Stimulated activated CD8-positive, alpha-beta memory T cell treated with anti-CD3 and anti-CD28 coated beads, Interleukin-4, amount 100 ng/mL, for 48 hours (primary cell): Measurements from ENCODE around the gene RAET1G.
A peak's percentile ranks its signal among the peaks of the same experiment; 100 is the strongest.
"Not testable (repeated sequence)": the region's sequence is repeated elsewhere in the genome, so short reads cannot be mapped to it uniquely, and the experiment has no call there.

Source experiments
- DNase-seq: peaks from one replicate; pipeline ENCODE4 v3.0.0-alpha.2; 2020

RAET1G gene

GRCh38 chr6:149933036-149933435 is 10.1 kb upstream of the RAET1G start:
- DNase-seq: no peak

DNA sequence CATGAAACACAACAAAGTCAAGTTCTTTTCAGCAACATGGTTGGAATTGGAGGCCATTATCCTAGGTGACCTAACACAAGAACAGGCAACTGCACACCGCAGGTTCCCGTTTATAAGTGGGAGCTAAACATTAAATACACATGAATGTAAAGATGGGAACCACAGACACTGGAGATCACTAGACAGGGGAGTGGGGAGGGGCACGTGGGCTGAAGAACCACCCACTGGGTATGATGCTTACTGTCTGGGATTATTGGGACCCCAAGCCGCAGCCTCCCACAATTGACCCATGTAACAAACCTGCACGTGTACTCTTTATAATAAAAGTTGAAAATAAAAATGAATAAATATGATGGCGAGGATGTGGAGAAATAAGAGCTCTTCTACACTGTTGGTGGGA is 8.6 kb upstream of the RAET1G start:
- no peak for DNase-seq

- no peak for DNase-seq
These were observed 6.5 kb upstream of the RAET1G start for GRCh38 chr6:149929422-149929821.

GRCh38 chr6:149927025-149927424 is 4.1 kb upstream of the RAET1G start:
- not testable (repeated sequence) for DNase-seq

GRCh38 chr6:149925974-149926777 is 3.3 kb upstream of the RAET1G start:
- DNase-seq: peak; percentile 91

GRCh38 chr6:149925253-149925973 is 2.5 kb upstream of the RAET1G start:
- no peak for DNase-seq

DNA sequence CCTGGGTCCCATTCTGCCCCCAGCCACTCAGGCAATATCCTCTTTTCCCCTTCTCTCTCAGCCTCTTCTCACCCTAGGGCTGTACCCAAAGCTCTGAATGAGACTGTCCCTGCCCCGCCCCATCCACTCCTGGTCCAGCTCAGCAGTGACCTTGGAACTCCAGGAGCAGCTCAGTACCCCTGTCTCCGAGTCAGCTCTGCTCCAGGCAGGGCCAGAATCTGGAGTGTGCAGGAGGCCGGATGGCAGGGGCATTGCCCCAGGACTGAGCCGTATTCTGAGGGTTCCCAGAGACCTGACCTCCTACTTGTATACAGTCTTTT is 2.0 kb upstream of the RAET1G start:
- no peak for DNase-seq

GRCh38 chr6:149924206-149924932 is 1.4 kb upstream of the RAET1G start:
- peak; percentile 22 for DNase-seq

DNA sequence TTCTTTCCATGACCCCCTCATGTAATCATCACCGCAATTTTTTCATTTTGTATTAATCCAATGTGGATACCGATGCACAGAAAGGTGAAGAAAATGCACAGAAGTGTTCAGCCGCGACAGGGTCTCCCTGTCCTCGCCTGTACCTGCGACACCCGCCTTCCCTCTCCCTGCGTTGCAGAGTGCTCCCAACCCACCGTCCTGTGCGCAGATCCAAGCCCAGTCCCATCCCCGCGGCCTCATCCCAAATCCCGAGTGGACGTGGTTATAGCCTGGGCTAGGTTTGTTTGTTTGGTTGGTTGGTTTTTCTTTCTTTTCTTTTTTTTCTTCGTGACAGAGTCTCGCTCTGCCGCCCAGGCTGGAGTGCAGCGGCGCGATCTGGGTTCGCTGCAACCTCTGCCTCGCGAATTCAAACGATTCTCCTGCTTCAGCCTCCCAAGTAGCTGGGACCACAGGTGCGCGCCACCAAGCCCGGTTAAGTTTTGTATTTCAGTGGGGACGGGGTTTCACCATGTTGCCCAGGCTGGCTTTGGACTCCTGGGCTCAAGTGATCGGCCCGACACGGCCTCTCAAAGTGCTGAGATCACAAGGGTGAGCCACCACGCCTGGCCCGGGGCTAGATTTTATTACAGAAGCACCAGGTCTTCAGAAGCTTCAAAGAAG is 536 bp upstream of the RAET1G start:
- peak; percentile 22 for DNase-seq

GRCh38 chr6:149922091-149922490 is 830 bp downstream of the RAET1G start:
- DNase-seq: not testable (repeated sequence)

DNA sequence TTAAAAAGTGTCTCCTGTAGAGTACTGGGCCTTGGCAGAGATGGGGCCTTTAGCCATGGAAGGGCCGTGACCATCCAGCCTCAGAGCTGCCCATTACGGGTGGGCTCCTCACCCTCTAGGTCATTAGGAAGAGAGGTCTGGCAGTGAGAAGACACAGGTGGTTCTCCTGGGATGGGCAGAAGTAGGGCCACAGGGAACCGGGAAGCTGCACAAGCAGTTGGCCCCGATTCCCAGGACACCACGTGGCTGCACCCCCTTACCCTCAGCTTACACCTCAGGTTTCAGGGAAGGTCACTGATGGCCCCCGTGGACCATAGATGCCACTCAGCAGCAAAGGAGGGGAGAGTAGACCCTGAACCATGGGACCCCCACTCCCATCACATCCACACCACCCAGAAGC is 1.6 kb downstream of the RAET1G start:
- no peak for DNase-seq

GRCh38 chr6:149919834-149920225 is 3.1 kb downstream of the RAET1G start:
- no peak for DNase-seq

GRCh38 chr6:149919126-149919833 is 3.6 kb downstream of the RAET1G start:
- DNase-seq: peak; percentile 6

DNA sequence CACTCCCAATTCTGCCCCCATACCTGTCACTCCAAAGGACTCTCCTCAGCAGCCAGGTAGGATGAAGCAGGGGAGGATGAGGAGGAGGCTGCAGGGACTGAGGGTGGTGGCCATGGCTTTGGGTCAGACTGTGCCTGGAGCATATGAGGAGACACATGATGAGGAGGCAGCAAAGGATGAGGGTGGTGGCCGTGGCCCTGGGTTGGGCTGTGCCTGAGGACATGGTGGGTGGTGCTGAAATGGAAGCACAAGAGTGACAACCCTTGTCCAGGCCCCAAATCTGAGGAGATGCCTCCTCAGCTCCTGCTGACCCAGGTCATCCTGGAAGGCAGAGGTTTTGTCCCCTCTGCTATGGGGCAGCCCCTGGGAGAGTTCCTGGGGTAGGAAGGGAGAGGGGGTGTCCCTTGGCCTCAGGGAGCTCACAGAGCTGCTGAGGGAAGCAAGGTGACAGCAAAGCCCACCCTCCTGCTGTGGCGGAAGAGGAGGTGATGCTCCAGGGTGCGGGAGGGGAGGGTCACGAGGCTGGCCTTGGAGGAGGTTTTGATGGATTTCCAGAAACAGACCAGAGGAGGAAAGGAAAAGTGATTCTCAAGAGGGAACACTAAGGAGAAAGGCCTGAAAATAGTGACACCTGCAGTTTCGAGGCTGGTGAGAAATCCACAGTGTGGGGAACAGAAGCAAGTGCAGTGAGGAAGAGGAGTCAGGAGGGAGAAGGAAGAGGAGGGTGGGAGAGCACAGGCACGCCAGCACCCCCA is 4.6 kb downstream of the RAET1G start:
- DNase-seq: peak; percentile 7

DNA sequence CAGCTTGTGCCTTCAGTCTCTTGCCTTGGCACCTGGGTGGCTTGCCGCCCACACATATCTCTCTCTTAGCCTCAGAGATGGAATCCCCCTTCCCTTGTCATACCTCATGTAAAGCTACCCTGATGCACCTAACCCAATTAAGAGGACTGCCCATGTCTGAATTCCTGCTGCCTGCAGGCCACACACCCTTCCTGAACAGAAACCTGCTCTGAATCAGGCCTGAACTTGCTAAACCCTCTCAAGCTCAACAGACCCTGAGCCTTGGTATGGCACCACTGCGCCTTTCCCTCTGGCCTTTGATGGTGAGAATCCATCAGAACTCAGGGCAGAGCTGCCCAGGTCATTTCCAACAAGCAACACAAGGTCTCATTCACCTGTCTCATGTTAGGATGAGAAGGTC is 5.2 kb downstream of the RAET1G start:
- peak; percentile 11 for DNase-seq

DNA sequence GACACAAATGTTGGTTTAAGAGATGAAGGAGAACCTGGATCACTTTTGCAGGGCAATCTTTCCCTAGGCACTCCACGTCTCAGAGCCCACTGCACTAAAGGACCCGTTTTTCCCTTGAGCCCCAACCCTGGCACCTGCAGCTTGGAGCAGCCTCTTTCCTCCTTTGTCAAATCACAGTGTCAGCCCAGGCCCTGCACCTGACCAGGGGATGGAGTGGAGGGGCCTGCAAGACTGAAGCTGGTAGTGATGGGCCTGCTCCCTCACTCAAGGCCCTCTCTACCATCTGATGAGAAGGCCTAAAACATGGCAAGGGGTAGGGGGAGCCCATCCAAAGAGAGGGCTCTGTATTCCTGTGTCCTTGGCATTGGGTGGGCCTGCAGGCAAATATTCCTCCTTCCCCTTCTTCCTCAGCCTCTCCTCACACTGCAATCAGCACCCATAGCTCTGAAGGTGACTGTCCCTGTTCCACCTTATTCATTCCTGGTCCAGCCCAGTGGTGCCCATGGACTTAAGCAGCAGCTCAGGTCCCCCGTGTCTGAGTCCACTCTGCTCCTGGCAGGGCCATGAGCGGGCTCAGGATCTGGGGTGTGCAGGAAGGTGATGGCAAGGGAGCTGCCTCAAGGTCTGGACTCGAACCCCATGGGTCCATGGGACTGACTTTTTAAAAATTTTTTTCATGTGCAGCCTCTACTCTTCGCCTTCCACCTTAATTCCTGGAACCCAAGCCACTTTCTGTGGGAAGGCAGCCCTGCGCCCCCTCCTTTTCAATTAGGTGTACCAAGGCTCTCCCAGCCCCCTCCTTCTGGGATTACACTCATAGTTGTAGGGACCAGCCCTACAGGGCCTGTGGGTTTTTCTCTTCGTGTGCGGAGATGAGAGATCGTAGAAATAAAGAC is 6.7 kb downstream of the RAET1G start:
- DNase-seq: peak; percentile 15

GRCh38 chr6:149913540-149914240 is 9.2 kb downstream of the RAET1G start:
- DNase-seq: peak; percentile 16

DNA sequence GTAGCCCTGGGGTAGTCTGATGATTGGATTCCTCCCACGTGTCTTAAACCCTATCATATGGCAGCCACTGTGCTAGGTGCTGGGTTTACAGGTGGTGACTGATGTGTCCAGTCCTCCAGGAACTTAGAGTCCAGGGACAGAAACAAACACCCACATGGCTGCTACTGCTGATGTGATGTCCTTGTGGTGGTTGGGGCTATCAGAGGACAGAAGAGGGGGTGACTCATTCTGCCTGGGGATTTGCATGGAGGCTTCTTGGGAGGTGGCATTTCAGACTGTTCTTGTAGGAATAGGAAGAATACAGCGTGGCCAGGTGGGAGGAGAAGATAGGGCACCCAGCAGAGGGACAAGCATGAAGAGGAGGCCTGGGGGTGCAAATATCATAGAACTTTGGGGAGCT is 9.8 kb downstream of the RAET1G start:
- DNase-seq: peak; percentile 9

DNA sequence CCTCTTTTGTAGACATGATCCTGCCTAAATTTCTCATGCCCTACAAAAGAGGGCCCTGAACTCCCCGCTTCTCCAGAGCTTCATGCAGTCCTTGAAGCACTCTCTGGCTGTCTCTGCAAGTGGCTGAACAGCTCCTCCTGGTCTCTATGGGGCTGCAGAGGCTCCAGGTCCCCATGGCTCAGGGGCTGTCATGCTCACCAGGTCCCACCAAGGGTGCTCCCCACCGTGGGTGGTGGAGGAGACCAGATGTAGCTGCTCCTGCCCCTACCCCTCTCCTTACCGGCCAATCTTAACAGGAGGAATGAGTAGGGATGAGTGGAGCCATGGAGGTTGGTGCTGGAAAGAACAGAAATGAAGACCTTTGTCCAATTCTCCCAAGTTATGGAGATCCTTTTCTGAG is 10.2 kb downstream of the RAET1G start:
- DNase-seq: peak; percentile 3

GRCh38 chr6:149910721-149911151 is 12.2 kb downstream of the RAET1G start:
- DNase-seq: peak; percentile 10
